Measurements from ENCODE around the gene SH3PXD2A.

The SH3PXD2A gene

GRCh38 chr10:103583871-103584215, 271.5 kb downstream of the SH3PXD2A start:
- peak in 1 of 3 experiments; percentile 4 for DNase-seq (ENCODE audit: low read depth in 3 of 3)

DNA sequence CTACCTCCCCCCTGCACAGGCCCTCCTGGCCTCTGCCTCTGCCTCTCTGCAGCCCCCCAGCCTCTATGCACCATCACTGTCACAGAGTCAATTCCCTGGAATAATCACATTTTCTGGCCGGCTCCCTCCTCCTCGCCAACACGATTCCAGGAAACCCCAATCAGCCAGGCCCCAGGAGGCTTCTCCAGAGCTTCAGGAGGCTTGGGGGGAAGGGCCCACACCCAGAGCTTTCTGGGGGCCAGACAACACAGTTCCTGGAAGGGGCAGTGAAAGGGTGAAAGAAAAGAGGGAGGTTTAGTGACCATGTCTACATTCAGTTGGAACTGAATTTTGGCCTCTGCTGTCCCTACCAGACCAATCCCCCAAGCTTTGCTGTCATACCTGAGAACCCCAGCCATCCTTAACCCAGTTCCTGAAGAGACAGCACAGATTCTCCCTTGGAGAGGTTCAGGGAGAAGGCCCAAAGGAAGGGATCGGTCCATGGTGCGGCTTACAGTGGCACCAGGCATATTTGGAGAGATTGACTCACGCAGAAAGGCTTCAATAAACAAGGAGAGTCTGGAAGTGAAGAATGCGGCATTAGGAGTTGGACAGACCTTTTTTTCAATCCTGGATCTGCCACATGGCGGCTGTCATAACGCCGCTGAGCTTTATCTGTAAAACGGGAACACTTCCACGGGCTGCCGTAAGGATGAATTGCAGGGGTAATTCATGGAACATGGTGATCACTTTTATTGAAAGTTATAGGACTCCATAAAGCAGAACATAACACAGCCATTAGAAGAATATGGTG, 272.8 kb downstream of the SH3PXD2A start:
- no peak for DNase-seq (ENCODE audit: low read depth in 3 of 3)

- DNase-seq (ENCODE audit: low read depth in 3 of 3) = no peak
Measured at GRCh38 chr10:103581499-103581898, 273.9 kb downstream of the SH3PXD2A start.

DNA sequence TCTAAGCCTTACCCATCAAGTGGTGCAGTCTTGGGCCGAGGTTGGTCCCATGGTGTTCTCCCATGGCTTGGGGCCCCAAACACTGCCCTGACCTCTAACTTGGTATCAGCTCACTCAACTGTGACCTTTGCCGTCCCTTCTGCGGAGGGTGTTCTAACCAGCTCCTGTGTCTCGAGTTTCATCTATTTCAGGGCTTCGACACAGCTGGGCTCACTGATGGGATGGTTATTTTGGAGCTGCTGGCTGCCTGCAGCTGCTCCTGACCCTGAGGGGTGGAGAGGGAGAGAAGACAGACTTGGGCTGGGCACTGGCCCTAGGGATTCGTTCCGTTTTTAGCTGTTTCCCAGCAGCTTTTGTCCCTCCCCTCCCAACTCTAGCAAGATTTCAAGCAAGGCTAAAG, 274.9 kb downstream of the SH3PXD2A start:
- no peak for DNase-seq (ENCODE audit: low read depth in 3 of 3)

GRCh38 chr10:103580011-103580410, 275.4 kb downstream of the SH3PXD2A start:
- no peak for DNase-seq (ENCODE audit: low read depth in 3 of 3)

- DNase-seq (ENCODE audit: low read depth in 3 of 3) = no peak
Measured at GRCh38 chr10:103578782-103579382, 276.5 kb downstream of the SH3PXD2A start.

DNA sequence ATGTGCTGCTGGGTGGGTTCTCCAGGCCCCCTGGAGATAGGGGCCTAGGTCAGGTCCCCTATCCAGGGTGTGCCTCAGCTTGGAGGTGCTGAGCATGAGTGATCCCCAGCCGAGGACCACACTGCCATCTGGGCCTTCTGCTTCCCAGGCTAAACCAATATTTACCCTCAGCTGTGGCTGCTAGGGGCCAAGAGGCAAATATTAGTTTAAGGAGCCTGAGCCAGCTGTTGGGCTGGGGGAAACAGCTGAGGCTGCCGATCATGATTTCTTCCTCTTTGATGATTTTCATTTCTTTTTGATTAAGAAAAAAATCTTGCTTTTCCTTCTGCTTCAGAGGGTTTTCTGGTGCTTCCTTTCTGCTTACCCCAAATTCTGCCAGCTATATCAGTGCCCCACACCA, 278.5 kb downstream of the SH3PXD2A start:
- no peak for DNase-seq (ENCODE audit: low read depth in 3 of 3)

- no peak for DNase-seq (ENCODE audit: low read depth in 3 of 3)
Measured at GRCh38 chr10:103576076-103576471, 279.3 kb downstream of the SH3PXD2A start.

DNA sequence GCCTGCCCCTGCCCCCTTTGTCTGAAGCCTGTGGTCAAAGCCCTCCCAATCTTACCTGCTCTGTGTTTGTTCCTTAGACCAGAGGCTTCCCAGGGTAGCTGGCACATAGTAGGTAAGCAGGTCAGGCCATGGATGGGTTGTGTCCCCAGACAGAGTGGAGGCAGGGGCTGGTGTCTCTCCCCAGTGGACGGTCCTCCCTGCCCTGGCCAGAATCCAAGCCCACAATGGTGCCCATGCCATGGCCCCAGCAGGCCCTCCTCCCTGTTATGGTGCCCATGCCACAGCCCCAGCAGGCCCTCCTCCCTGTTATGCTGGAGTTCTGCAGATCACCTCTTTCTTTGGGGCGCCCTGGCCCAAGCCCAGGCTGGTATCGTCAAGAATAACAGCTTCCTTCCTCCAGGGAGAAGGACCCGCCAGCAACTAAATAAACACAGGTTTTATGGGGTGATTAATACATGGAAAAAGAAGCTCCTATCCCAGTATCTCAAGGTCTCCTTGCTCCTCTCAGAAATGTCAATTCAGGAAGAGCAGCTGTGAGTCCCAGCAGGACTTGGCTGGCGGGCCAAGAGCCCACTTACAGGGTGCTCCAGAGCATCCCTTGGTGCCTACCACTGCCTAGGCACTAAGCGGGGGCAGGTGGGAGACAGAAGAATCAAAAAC, 279.8 kb downstream of the SH3PXD2A start:
- no peak for DNase-seq (ENCODE audit: low read depth in 3 of 3)

- no peak for DNase-seq (ENCODE audit: low read depth in 3 of 3)
Measured at GRCh38 chr10:103574097-103575061, 281.0 kb downstream of the SH3PXD2A start.

GRCh38 chr10:103573205-103573487, 282.2 kb downstream of the SH3PXD2A start:
- DNase-seq (ENCODE audit: low read depth in 3 of 3) = no peak

GRCh38 chr10:103572347-103573204, 282.8 kb downstream of the SH3PXD2A start:
- DNase-seq (ENCODE audit: low read depth in 3 of 3) = no peak

GRCh38 chr10:103571656-103571975, 283.8 kb downstream of the SH3PXD2A start:
- no peak for DNase-seq (ENCODE audit: low read depth in 3 of 3)

GRCh38 chr10:103570844-103571655, 284.3 kb downstream of the SH3PXD2A start:
- no peak for DNase-seq (ENCODE audit: low read depth in 3 of 3)

DNA sequence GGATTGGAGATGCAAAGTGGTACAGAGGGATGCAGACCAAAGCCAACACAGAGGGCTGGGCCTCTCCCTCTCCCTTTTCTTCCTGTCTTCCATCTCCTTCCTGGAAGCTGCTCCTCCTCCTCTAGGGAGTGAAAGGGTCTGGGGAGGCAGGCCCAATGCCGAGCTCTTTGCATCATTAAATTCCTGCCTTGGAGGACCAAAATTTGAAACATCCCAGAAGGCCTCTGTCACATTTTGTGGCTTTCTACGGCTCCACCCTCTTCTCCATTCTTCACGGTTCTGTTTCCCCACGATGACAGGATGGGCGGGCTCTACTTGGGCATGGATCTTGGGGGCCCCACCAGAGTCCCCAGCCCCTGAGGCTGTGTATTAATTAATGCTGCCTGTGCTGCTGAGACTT, 285.5 kb downstream of the SH3PXD2A start:
- DNase-seq (ENCODE audit: low read depth in 3 of 3) = no peak

DNA sequence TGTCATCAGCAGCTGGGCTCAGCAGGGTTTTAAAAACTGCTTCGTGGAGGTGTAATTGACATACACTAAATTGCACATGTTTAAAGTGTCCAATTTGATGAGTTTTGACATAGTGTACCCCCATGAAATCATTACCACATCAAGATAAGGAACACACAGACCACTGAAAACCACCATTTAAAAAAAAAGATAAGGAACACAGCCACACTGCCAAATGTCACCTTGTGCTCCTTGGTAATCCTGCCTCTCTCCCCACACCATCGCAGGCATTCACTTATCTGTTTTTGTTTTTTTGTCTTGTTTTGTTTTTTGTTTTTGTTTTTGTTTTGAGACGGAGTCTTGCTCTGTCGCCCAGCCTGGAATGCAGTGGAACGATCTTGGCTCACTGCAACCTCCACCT, 286.9 kb downstream of the SH3PXD2A start:
- DNase-seq (ENCODE audit: low read depth in 3 of 3) = no peak

DNA sequence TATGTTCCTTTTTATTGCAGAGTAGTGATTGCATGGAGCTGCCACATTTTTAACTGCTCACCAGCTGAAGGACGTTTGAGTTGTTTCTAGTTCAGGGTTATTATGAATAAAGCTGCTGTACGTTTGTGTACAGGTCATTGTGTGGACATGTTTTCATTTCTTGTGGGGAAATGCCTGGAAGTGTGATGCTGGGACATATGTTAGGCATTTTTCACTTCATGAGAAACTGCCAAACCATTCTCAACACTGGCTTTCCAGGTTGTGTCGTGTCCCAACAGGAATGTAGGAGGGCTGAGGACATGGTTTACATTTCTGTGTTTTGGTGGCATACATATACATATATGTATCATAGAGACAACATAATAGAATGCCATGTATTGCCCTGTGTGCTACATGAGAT, 288.8 kb downstream of the SH3PXD2A start:
- DNase-seq (ENCODE audit: low read depth in 3 of 3) = no peak

DNA sequence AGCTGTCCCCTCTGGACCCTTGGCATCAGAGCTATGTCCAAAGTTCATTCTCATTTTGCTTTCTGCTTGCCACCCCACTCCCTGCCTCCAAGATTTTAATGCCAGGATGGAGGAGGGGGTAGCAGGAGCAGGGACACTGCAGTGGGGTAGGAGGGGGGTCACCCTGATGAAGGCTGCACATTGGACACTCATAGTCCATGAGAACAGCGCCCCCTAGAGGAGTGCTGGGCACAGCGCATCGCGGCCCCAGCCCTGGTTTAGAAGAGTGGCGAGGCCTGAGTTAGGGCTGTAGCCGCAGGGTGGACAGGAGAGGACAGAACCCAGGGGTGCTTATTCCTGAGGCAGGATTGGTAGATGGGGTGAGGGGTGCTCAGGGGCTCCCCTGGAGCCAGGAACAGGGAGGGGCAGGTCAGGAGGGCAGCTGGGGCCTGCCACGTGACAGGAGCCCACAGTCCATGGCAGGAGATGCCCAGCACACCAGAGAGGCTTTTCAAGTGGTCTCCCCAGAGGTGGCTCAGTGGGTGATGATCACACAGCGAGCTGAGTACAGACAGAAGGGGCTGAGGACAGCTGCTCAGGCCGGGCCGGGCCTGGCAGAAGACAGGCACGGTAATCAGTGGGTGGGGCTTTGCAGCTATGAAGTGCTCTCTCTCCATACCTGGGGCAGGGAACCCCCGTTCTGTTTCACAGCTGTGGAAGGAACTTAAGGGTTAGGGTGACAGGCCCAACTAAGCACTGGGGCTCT, 290.4 kb downstream of the SH3PXD2A start:
- peak in 1 of 3 experiments; percentile 46 for DNase-seq (ENCODE audit: low read depth in 3 of 3)

- no peak for DNase-seq (ENCODE audit: low read depth in 3 of 3)
Measured at GRCh38 chr10:103564116-103564501, 291.3 kb downstream of the SH3PXD2A start.
